Smooth muscle cell (in vitro differentiated cells): ENCODE results near the gene CPNE4. TPM values are rescaled to one million over a fixed set of nuclear protein-coding genes. Genes with fewer than 3 reads are reported as not detected.

Experiments used
- DNase-seq: peaks from one replicate; lab custom pipeline; 2025; ENCODE audit not compliant: unreplicated experiment; lab: John Stamatoyannopoulos, UW
- H2AFZ ChIP-seq: fragments of 200-600 bp; sonication (generic); 2 replicates; pipeline ENCODE4 v1.6.0; 2016; ENCODE audit warnings: antibody characterized with exemption, low read depth, mild to moderate bottlenecking
- H3F3A ChIP-seq: fragments of 200-600 bp; sonication (generic); 2 replicates; pipeline ENCODE4 v1.6.0; 2017; ENCODE audit warnings: antibody characterized with exemption, low read depth
- H3K27ac ChIP-seq: fragments of 200-600 bp; sonication (generic); 2 replicates; pipeline ENCODE4 v1.5.1; 2016; ENCODE audit warnings: low read depth, mild to moderate bottlenecking
- H3K27me3 ChIP-seq: fragments of 200-600 bp; sonication (generic); 2 replicates; pipeline ENCODE4 v1.6.1; 2016; ENCODE audit warnings: low read depth, mild to moderate bottlenecking
- H3K36me3 ChIP-seq: fragments of 200-600 bp; sonication (generic); 2 replicates; pipeline ENCODE4 v1.5.1; 2016; ENCODE audit warnings: low read depth
- H3K4me1 ChIP-seq: fragments of 200-600 bp; sonication (generic); 2 replicates; pipeline ENCODE4 v1.5.1; 2016; ENCODE audit warnings: low read depth
- H3K4me2 ChIP-seq: fragments of 200-600 bp; sonication (generic); 2 replicates; pipeline ENCODE4 v1.6.0; 2016; ENCODE audit warnings: mild to moderate bottlenecking
- H3K4me3 ChIP-seq: fragments of 200-600 bp; sonication (generic); 2 replicates; pipeline ENCODE4 v1.5.1; 2016; ENCODE audit warnings: mild to moderate bottlenecking
- H3K79me2 ChIP-seq: fragments of 200-600 bp; sonication (generic); 2 replicates; pipeline ENCODE4 v1.6.0; 2016; ENCODE audit warnings: low read depth, mild to moderate bottlenecking
- H3K9ac ChIP-seq: fragments of 200-600 bp; sonication (generic); 2 replicates; pipeline ENCODE4 v1.6.0; 2016; ENCODE audit warnings: low read depth
- H3K9me3 ChIP-seq: fragments of 200-600 bp; sonication (generic); replicated peaks from 2 replicates; pipeline ENCODE4 v1.5.1; 2016; ENCODE audit warnings: low read depth
- H4K20me1 ChIP-seq: fragments of 200-600 bp; sonication (generic); 2 replicates; pipeline ENCODE4 v1.6.0; 2016; ENCODE audit warnings: low read depth
- CTCF ChIP-seq: fragments of 200-600 bp; sonication (generic); IDR thresholded peaks from 2 replicates; pipeline ENCODE4 v1.5.1; 2017; ENCODE audit warnings: borderline replicate concordance, mild to moderate bottlenecking, antibody characterized with exemption; ENCODE audit not compliant: insufficient read depth, poor library complexity, severe bottlenecking
- WGBS: methylation state at CpG from one replicate; pipeline ENCODE4 v1.1.7; 2016; ENCODE audit warnings: low lambda C conversion rate; 5-methylcytosine and 5-hydroxymethylcytosine counted together
- polyA plus RNA-seq: library from polyadenylated mRNA; unstranded; fragments of >200 nt; fragmentation: Nextera tagmentation; extraction: Ambion mirVana; gene quantifications from 2 replicates; pipeline ENCODE4 v1.2.1, GENCODE V29; 2016
- total RNA-seq: library from RNA; depleted of rRNA; stranded (reverse); fragments of >200 nt; gene quantifications from 2 replicates; pipeline ENCODE4 v1.2.3, GENCODE V29; 2014

Gene CPNE4
- total and polyA plus RNA-seq, 2 experiments from 2014 or later, result 0.05 to 1.6 TPM

GRCh38 chr3:131807822-131808221 is 227.0 kb downstream of the CPNE4 start:
- H3K79me2 ChIP-seq, result no peaks in the 10 kb centered on the region
- no peak overlapping the region for H3K27ac ChIP-seq
- no peak overlapping the region for H3K9ac ChIP-seq
- DNase-seq, result no peak
- H3K4me1 ChIP-seq, result no peaks in the 10 kb centered on the region
- no peaks in the 10 kb centered on the region for H3K36me3 ChIP-seq
- no peaks in the 10 kb centered on the region for H3F3A ChIP-seq
- TF ChIP-seq CTCF, result no peak
- H3K4me2 ChIP-seq, result no peak overlapping the region
- peaks cover 15% of the 10 kb centered on the region for H3K27me3 ChIP-seq
- H4K20me1 ChIP-seq, result no peaks in the 10 kb centered on the region
- H3K4me3 ChIP-seq, result no peak overlapping the region
- H2AFZ ChIP-seq, result no peak overlapping the region
- WGBS, result 86% methylated on average over 3 of the region's 3 CpGs
- H3K9me3 ChIP-seq, result no peaks in the 10 kb centered on the region

- H3K9me3 ChIP-seq, result no peaks in the 10 kb centered on the region
- no peaks in the 10 kb centered on the region for H3K36me3 ChIP-seq
- peaks cover 19% of the 10 kb centered on the region for H3K27me3 ChIP-seq
- H3F3A ChIP-seq, result no peaks in the 10 kb centered on the region
- H3K4me3 ChIP-seq, result no peak overlapping the region
- H2AFZ ChIP-seq, result no peak overlapping the region
- no peak overlapping the region for H3K4me2 ChIP-seq
- no peaks in the 10 kb centered on the region for H3K4me1 ChIP-seq
- no peak for DNase-seq
- no peaks in the 10 kb centered on the region for H3K79me2 ChIP-seq
- no peaks in the 10 kb centered on the region for H4K20me1 ChIP-seq
- 74% methylated on average over 4 of the region's 4 CpGs for WGBS
- TF ChIP-seq CTCF, result no peak
- no peak overlapping the region for H3K9ac ChIP-seq
- no peak overlapping the region for H3K27ac ChIP-seq
Observed at GRCh38 chr3:131806736-131807135, 228.1 kb downstream of the CPNE4 start.

- Histone ChIP-seq H3K36me3 (no peaks in the 10 kb centered on the region), H3K27me3 (peaks cover 13% of the 10 kb centered on the region), H3K4me1 (no peaks in the 10 kb centered on the region), H3K27ac (no peak overlapping the region), H3F3A (no peaks in the 10 kb centered on the region), H3K4me3 (no peak overlapping the region), H4K20me1 (no peaks in the 10 kb centered on the region), H2AFZ (no peak overlapping the region), H3K79me2 (no peaks in the 10 kb centered on the region), H3K9ac (no peak overlapping the region), H3K4me2 (no peak overlapping the region), H3K9me3 (no peaks in the 10 kb centered on the region)
- DNase-seq, result no peak
- 55% methylated on average over 3 of the region's 3 CpGs for WGBS
- TF ChIP-seq CTCF, result no peak
Observed at GRCh38 chr3:131804565-131805133, 230.2 kb downstream of the CPNE4 start.

GRCh38 chr3:131803113-131803512 is 231.7 kb downstream of the CPNE4 start:
- Histone ChIP-seq H4K20me1 (no peaks in the 10 kb centered on the region), H3K9ac (no peak overlapping the region), H3K27ac (no peak overlapping the region), H3K79me2 (no peaks in the 10 kb centered on the region), H3K4me2 (no peak overlapping the region), H2AFZ (no peak overlapping the region), H3K4me3 (no peak overlapping the region), H3K27me3 (peaks cover 4% of the 10 kb centered on the region), H3F3A (no peaks in the 10 kb centered on the region), H3K36me3 (no peaks in the 10 kb centered on the region), H3K9me3 (no peaks in the 10 kb centered on the region), H3K4me1 (no peaks in the 10 kb centered on the region)
- no peak for DNase-seq
- WGBS, result 83% methylated on average over 1 of the region's 1 CpG
- no peak for TF ChIP-seq CTCF
